ENCODE measurements around the gene RAPGEF3.

RAPGEF3 gene

DNA sequence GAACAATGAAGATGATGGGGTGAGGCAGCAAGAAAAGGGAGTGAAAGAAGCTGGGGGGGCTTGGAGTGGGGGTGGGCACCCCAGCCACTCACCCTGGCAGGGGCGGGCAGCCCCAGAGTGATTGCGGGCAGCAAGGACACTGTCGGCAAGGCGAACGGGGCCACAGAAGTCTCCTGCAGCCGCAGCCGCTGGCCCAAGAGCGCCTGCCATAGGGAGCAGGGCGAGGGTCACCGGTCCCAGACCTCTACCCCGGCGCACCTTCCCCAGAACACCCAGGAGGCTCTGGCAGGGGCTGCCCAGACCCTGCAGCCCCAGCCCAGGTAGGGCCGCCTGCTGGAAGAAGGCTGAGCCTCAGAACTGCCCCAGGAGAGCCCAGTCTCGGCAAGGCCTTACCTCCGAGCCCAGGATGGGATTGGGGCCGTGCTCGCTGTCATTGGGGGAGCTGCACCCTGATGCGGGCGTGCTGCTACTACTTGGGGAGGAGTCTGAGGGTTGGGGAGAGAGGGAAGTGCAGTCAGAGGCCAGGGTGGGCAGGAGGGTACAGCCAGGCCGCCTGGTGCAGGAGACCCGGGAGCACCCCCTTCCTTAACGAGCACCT lies 37.2 kb upstream of the RAPGEF3 start:
- no peak for DNase-seq (ENCODE audit: extremely low read depth, low read depth)
- TF ChIP-seq, protein P1, sequence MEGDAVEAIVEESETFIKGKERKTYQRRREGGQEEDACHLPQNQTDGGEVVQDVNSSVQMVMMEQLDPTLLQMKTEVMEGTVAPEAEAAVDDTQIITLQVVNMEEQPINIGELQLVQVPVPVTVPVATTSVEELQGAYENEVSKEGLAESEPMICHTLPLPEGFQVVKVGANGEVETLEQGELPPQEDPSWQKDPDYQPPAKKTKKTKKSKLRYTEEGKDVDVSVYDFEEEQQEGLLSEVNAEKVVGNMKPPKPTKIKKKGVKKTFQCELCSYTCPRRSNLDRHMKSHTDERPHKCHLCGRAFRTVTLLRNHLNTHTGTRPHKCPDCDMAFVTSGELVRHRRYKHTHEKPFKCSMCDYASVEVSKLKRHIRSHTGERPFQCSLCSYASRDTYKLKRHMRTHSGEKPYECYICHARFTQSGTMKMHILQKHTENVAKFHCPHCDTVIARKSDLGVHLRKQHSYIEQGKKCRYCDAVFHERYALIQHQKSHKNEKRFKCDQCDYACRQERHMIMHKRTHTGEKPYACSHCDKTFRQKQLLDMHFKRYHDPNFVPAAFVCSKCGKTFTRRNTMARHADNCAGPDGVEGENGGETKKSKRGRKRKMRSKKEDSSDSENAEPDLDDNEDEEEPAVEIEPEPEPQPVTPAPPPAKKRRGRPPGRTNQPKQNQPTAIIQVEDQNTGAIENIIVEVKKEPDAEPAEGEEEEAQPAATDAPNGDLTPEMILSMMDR (IDR thresholded peaks at IDR 0.05; ENCODE audit: low read depth, low read length) = no peak

DNA sequence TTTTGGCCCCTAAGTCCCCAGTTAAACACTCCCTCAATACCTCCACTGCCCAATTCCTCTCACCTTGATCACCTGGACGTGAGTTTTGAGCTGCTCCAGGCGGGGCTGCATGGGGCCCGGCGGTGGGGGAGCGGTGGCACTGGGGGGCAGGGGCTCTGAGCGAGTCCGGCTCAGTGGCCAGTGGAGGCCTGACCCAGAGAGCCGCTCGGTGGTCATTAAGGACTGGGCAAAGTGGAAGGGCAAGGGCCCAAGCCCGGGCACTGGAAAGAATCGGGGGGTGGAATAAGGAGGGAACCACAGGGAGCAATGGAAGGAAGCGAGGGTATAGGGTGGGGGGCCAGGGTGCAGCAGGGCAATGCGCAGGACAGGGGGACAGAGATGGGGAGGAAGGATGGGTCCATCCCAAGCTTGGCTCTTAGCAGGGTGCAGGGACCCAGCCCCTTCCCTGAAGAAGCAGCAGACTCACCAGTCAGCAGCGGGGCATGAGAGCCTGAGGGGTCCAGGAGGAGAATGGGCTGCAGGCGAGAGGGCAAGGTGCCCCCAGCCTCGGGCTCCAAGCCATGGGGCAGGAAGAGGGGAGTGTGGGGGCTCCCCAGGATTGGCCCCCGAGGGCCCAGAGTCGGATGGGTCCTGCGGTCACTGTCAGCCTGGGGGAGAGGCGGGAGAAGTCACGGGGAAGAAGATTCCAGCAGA lies 36.6 kb upstream of the RAPGEF3 start:
- DNase-seq (ENCODE audit: extremely low read depth, low read depth) = no peak
- TF ChIP-seq, protein P1 (IDR thresholded peaks at IDR 0.05; ENCODE audit: low read depth, low read length) = no peak

DNA sequence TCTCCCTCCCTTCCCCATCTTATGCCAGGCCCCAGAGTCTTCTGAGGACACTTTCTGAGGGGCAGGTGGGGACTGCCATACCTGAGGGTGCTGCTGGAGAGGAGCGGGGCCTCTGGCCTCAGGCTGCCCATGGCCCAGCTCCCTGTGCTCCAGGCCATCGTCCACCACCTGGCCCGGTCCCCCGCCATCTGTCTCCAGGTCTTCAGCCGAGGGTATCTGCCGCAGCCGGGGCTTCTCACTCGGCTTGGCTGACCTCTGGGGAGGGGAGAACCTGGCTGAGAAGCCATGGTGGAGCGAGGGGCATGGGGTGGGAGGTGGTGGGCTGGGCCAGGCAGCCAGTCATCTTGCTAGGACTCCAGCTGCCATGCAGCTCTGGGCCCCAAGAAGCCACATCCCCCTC lies 36.0 kb upstream of the RAPGEF3 start:
- no peak for DNase-seq (ENCODE audit: extremely low read depth, low read depth)
- TF ChIP-seq, protein P1 (IDR thresholded peaks at IDR 0.05; ENCODE audit: low read depth, low read length) = no peak

DNA sequence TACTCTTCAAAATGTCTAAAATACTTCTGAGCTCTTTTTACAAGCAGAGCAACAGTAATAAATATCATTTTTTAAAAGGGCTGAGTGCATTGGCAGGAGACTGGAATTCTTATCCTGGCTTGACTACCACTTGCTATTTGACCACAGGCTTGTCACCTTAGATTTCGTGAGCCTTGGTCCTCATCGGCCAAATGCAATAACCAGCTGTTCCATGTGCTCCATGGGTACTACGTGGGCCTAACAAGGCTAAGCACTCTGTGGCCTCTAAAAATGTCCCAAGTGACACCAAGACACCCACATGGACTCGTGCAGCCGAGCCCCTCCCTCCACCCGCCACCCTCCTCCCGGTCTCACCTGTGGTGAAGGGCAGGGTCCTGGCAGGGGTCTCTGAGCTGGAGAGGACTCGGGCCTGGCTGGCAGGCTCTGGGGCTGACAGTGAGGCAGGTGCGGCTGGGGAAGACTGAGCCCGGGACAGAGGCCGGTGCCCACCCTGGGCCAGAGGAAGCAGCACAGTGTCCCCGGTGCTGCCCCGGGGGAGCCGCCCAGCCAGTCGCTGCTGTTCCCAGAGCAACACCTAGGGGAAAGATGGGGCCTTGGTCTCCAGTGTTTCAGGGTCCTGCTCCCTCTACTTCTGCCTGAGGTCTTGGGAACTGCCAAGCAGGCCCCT lies 34.5 kb upstream of the RAPGEF3 start:
- TF ChIP-seq, protein P1 (IDR thresholded peaks at IDR 0.05; ENCODE audit: low read depth, low read length) = no peak
- DNase-seq (ENCODE audit: extremely low read depth, low read depth) = no peak

DNA sequence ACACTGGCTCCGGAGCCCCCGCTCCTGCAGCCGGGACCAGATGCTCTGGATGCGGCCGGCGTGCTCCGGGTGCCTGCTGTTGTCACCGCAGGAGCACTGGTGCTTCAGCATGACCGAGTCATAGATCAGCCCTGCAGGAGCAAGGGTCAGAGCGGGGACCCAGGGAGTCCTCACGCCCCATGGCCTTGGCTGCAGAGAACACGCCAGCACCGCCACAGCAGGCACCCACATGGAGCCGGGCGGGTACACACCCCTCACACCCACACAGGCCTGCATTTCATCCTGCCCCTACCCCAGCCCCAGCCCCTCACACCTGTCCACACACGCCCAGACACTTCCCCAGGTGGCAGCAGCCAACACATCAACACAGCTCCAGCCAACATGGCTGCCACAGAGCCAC lies 33.2 kb upstream of the RAPGEF3 start:
- TF ChIP-seq, protein P1 (IDR thresholded peaks at IDR 0.05; ENCODE audit: low read depth, low read length) = no peak
- DNase-seq (ENCODE audit: extremely low read depth, low read depth) = no peak

DNA sequence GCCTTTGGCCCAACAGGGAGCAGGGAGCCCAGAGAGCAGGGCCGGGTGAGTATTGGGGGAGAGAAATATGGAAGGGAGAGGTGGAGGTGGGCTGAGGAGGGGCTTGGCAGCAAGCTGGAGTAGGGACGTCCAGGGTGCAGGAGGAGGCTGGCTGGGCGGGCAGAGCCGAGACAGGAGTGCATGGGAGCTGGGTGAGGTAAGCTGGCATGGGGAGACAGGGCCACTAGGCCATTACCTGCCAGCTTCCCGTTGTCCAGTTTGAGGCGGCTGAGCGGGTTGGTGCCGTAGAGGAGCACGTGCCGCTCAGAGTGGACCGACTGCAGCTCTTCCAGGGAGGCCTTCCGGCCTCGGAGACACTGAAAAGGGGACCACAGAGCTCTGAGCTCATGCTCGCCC lies 32.7 kb upstream of the RAPGEF3 start:
- no peak for DNase-seq (ENCODE audit: extremely low read depth, low read depth)
- TF ChIP-seq, protein P1 (IDR thresholded peaks at IDR 0.05; ENCODE audit: low read depth, low read length) = no peak

DNA sequence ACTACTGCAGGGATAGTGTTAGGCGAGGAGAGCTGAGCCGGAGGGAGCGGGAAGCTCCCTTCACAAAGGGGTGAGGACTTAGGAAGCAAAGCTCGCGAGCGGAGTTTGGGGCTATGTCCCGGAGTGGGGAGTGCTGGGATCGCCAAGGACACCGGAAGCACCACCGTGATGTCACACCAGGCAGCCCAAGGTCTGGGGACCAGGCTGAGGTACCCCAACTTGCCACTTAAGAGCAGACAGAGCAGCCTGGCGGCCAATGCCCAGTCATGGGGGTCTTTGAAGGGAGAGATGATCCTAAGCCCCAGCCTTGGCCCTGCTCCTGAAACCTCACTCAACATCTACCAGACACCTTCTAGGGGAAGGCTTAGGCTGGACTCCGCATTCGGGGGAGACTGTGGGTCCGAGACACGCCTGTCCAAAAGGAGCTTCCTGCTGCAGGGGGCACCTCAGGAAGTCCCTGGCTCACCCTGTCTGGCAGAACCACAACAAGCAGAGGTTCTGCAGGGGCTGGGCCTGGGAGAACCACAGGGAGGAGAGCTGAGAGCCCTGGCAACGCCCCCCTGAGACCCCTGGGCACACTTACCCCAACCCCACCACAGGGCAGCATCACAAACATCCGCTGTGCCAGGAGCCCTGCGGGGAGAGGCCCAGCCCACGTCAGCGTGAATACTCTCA lies 32.1 kb upstream of the RAPGEF3 start:
- TF ChIP-seq, protein P1 (IDR thresholded peaks at IDR 0.05; ENCODE audit: low read depth, low read length) = no peak
- DNase-seq (ENCODE audit: extremely low read depth, low read depth) = no peak
